Measurements from ENCODE around the gene PTBP3.
"Not testable (repeated sequence)": the region's sequence is repeated elsewhere in the genome, so short reads cannot be mapped to it uniquely, and the experiment has no call there.

The PTBP3 gene

GRCh38 chr9:112322701-112323377 lies 10.6 kb downstream of the PTBP3 start:
- DNase-seq (ENCODE audit: low read depth): no peak

GRCh38 chr9:112316258-112316943 lies 17.0 kb downstream of the PTBP3 start:
- DNase-seq (ENCODE audit: low read depth): no peak

GRCh38 chr9:112315331-112316257 lies 17.8 kb downstream of the PTBP3 start:
- DNase-seq (ENCODE audit: low read depth): no peak

- DNase-seq (ENCODE audit: low read depth): no peak
Observed at GRCh38 chr9:112312139-112312538, 21.3 kb downstream of the PTBP3 start.

GRCh38 chr9:112311497-112311896 lies 21.9 kb downstream of the PTBP3 start:
- DNase-seq (ENCODE audit: low read depth): no peak

GRCh38 chr9:112310826-112311225 lies 22.6 kb downstream of the PTBP3 start:
- no peak for DNase-seq (ENCODE audit: low read depth)

GRCh38 chr9:112308588-112308987 lies 24.8 kb downstream of the PTBP3 start:
- no peak for DNase-seq (ENCODE audit: low read depth)

GRCh38 chr9:112301420-112301819 lies 32.0 kb downstream of the PTBP3 start:
- DNase-seq (ENCODE audit: low read depth): no peak

GRCh38 chr9:112299514-112299913 lies 33.9 kb downstream of the PTBP3 start:
- no peak for DNase-seq (ENCODE audit: low read depth)

- DNase-seq (ENCODE audit: low read depth): no peak
Observed at GRCh38 chr9:112296929-112297328, 36.5 kb downstream of the PTBP3 start.

GRCh38 chr9:112295174-112295573 lies 38.2 kb downstream of the PTBP3 start:
- no peak for DNase-seq (ENCODE audit: low read depth)

GRCh38 chr9:112288029-112288428 lies 45.4 kb downstream of the PTBP3 start:
- DNase-seq (ENCODE audit: low read depth): no peak

GRCh38 chr9:112286926-112287325 lies 46.5 kb downstream of the PTBP3 start:
- no peak for DNase-seq (ENCODE audit: low read depth)

GRCh38 chr9:112285056-112285455 lies 48.4 kb downstream of the PTBP3 start:
- no peak for DNase-seq (ENCODE audit: low read depth)

GRCh38 chr9:112283582-112284253 lies 49.7 kb downstream of the PTBP3 start:
- no peak for DNase-seq (ENCODE audit: low read depth)

- not testable (repeated sequence) for DNase-seq (ENCODE audit: low read depth)
Observed at GRCh38 chr9:112282841-112283240, 50.6 kb downstream of the PTBP3 start.

- DNase-seq (ENCODE audit: low read depth): no peak
Observed at GRCh38 chr9:112280904-112281303, 52.5 kb downstream of the PTBP3 start.

- DNase-seq (ENCODE audit: low read depth): no peak
Observed at GRCh38 chr9:112279501-112279900, 53.9 kb downstream of the PTBP3 start.

- no peak for DNase-seq (ENCODE audit: low read depth)
Observed at GRCh38 chr9:112278152-112278551, 55.3 kb downstream of the PTBP3 start.

GRCh38 chr9:112274600-112274999 lies 58.8 kb downstream of the PTBP3 start:
- no peak for DNase-seq (ENCODE audit: low read depth)

- no peak for DNase-seq (ENCODE audit: low read depth)
Observed at GRCh38 chr9:112273876-112274275, 59.5 kb downstream of the PTBP3 start.

GRCh38 chr9:112271466-112272098 lies 61.8 kb downstream of the PTBP3 start:
- no peak for DNase-seq (ENCODE audit: low read depth)

All from activated T-cell treated with anti-CD3 and anti-CD28 coated beads for 48 hours (primary cell).